GM18508 (cell line): ENCODE measurements around the gene KDM5D.

Source experiments
- ATAC-seq: cut with Tn5 transposase; IDR thresholded peaks from one replicate; pipeline ENCODE4 v1.9.1; 2021; ENCODE audit warnings: moderate number of reproducible peaks; ENCODE audit not compliant: insufficient read depth, unreplicated experiment

Gene KDM5D

GRCh38 chrY:19744381-19745378, at the start of gene KDM5D:
TSS of gene KDM5D (minus strand) at chrY:19744726. CDS start at chrY:19744534, 192 bp downstream.
- no peak for ATAC-seq

- ATAC-seq = no peak
Measured at GRCh38 chrY:19768375-19768774, 23.8 kb upstream of the KDM5D start.

- no peak for ATAC-seq
Measured at GRCh38 chrY:19743331-19743730, 1.2 kb downstream of the KDM5D start.

- no peak for ATAC-seq
Measured at GRCh38 chrY:19742153-19742552, 2.4 kb downstream of the KDM5D start.

GRCh38 chrY:19734425-19734824, 10.1 kb downstream of the KDM5D start:
- ATAC-seq = no peak

GRCh38 chrY:19717950-19718349, 26.6 kb downstream of the KDM5D start:
- ATAC-seq = no peak

- ATAC-seq = no peak
Measured at GRCh38 chrY:19717146-19717545, 27.4 kb downstream of the KDM5D start.

GRCh38 chrY:19715226-19715625, 29.3 kb downstream of the KDM5D start:
- ATAC-seq = no peak

- ATAC-seq = no peak
Measured at GRCh38 chrY:19713430-19713829, 31.1 kb downstream of the KDM5D start.

- no peak for ATAC-seq
Measured at GRCh38 chrY:19706273-19706672, 38.3 kb downstream of the KDM5D start.

- ATAC-seq = no peak
Measured at GRCh38 chrY:19698495-19698894, 46.0 kb downstream of the KDM5D start.

- no peak for ATAC-seq
Measured at GRCh38 chrY:19680821-19681220, 63.7 kb downstream of the KDM5D start.
